ENCODE results near the gene CHRDL2. TPM values are rescaled to one million over a fixed set of nuclear protein-coding genes. Genes with fewer than 3 reads are reported as not detected.

Gene CHRDL2
- total and polyA plus RNA-seq, 2 of the 4 experiments (the other 2 are of a cell fraction), result 0.80 TPM; not detected in 1

DNA sequence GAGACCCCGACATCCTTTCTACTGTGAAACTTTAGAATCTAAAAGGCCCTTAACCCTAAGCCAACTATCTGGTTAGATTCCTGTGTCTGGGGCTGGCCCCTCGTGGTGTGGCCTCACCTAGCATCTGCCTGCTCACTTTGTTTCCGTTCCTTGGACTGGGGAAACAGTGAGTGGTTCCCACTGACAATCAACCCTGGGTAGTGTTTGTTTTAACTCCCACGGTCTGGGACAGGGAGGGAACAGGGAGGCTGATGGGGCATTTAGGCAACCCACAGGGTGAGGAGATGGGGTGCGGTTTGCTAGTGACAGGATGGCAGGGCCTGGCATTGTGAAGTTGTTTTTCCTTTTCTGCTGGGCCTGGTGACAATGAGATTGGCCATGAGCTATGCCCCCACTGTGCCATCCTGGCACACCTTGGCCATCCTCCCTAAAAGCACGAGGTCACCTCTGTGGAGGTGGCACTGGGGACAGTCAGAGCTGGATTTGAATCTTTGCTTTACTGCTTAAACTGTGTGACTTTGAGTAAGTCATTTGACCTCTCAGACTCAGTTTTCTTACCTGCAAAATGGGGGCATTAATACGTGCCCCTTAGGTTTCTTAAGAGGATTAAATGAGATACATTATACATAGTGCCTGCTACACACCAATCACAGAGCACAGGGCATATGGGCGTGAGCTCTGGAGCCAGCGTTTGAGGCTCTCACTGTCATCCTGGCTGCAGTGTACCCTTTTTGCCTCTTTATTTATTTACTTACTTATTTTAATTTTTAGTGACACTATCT, 31.4 kb downstream of the CHRDL2 start:
- in situ Hi-C loops (cut with MboI; ENCODE audit: low sequenced_read_pairs) (no loop called here), intact Hi-C loops (cut with micrococcal nuclease) (no loop called here), dilution Hi-C loops (cut with HindIII; ENCODE audit: low sequenced_read_pairs, unreplicated experiment) (no loop called here)
- H2BK15ac ChIP-seq (ENCODE audit: low read depth, low read length), result peak overlapping the region; percentile 93; the same call in 2 of the 3 replicates
- no peaks in the 10 kb centered on the region for H4K20me1 ChIP-seq (ENCODE audit: insufficient read depth, low read length)
- no peaks in the 10 kb centered on the region for H3K79me1 ChIP-seq (ENCODE audit: low read depth in 1 of 2, low read length in 2 of 2)
- peak overlapping the region; percentile 88 for H3K18ac ChIP-seq (ENCODE audit: low read depth, low read length)
- H4K8ac ChIP-seq (ENCODE audit: low read depth in 2 of 2, low read length in 2 of 2), result peak overlapping the region; percentile 26 to 43; a peak in 2 of 4 replicates
- H3K4me1 ChIP-seq (ENCODE audit: control insufficient read depth, insufficient read depth, low read length), result peaks cover 18% of the 10 kb centered on the region
- TF ChIP-seq CHD1 (IDR thresholded peaks at IDR 0.05; ENCODE audit: low read depth, low read length), result no peak
- 0 out of 2 replicates have a peak overlapping the region, but pooled peaks have one; percentile 19 for H3K14ac ChIP-seq (replicated peaks; ENCODE audit: low read depth, low read length)
- no peak overlapping the region for H2AFZ ChIP-seq (replicated peaks; ENCODE audit: low read length, poor library complexity)
- no CpG with 5 or more reads among the region's 9 CpGs for WGBS, 2 experiments (ENCODE audit: extremely low coverage in 2 of 2, insufficient read length in 1 of 2)
- DNase-seq, result no peak
- peak overlapping the region; percentile 11 for H2BK5ac ChIP-seq (ENCODE audit: low read depth, low read length, poor library complexity, severe bottlenecking)
- peak overlapping the region; percentile 78 for H4K5ac ChIP-seq (ENCODE audit: low read depth, low read length)
- no peak overlapping the region for H3K56ac ChIP-seq (ENCODE audit: extremely low read depth, insufficient read depth, low read length)
- peaks cover 15% of the 10 kb centered on the region for H3K9me1 ChIP-seq (ENCODE audit: insufficient read depth, low read length)
- H3K36me3 ChIP-seq (ENCODE audit: control insufficient read depth, insufficient read depth, low read length), result no peaks in the 10 kb centered on the region
- peak overlapping the region; percentile 22 for H2BK20ac ChIP-seq (ENCODE audit: low read depth, low read length)
- peak overlapping the region; percentile 93 for H2AK5ac ChIP-seq (ENCODE audit: low read depth, low read length)
- H3K27me3 ChIP-seq (ENCODE audit: control insufficient read depth, insufficient read depth, low read length), result no peaks in the 10 kb centered on the region
- no TSS peak for BruUV-seq (replicated peaks)
- H4K91ac ChIP-seq (ENCODE audit: insufficient read depth, low read depth, low read length), result peak overlapping the region; percentile 47; the same call in 1 of the 2 replicates
- ChIA-PET POLR2A (ENCODE audit: unreplicated experiment) (no interaction called here), CTCF (interaction anchor here (7.0 kb wide), 1 partner anchor 27 kb away, joined by 66 read pairs; no protein-coding TSS in a partner anchor)
- H3K9ac ChIP-seq (ENCODE audit: low read depth, low read length), result no peak overlapping the region
- no peak for ATAC-seq (ENCODE audit: low read depth)
- H3K27ac ChIP-seq (ENCODE audit: insufficient read depth, low read length), result peak overlapping the region; percentile 20; the same call in 1 of the 2 replicates
- peak overlapping the region; percentile 17 for H2AK9ac ChIP-seq (replicated peaks; ENCODE audit: low read depth, low read length, poor library complexity)
- no peak overlapping the region for H3K23ac ChIP-seq (ENCODE audit: low read depth, low read length)
- no peak overlapping the region for H3K4me3 ChIP-seq (ENCODE audit: insufficient read depth, low read depth, low read length)
- no peak overlapping the region for H3K4me2 ChIP-seq (ENCODE audit: low read depth, low read length)
- peak overlapping the region; percentile 67 for H3K4ac ChIP-seq (ENCODE audit: low read depth, low read length)
- peak overlapping the region; percentile 68; the same call in 1 of the 2 replicates for H2BK120ac ChIP-seq (ENCODE audit: low read depth, low read length)
- no peaks in the 10 kb centered on the region for H3K9me3 ChIP-seq (ENCODE audit: control insufficient read depth, insufficient read depth, low read length)
